Suppressor macrophage treated with lipopolysaccharide for 1 hour (primary cell): ENCODE data around the gene RYR1.
"Not testable (repeated sequence)": the region's sequence is repeated elsewhere in the genome, so short reads cannot be mapped to it uniquely, and the experiment has no call there.

ENCODE experiments used
- DNase-seq, 3 donors: peaks; one replicate each; pipeline ENCODE4 v3.0.0-alpha.2; 2020 to 2022

The RYR1 gene

DNA sequence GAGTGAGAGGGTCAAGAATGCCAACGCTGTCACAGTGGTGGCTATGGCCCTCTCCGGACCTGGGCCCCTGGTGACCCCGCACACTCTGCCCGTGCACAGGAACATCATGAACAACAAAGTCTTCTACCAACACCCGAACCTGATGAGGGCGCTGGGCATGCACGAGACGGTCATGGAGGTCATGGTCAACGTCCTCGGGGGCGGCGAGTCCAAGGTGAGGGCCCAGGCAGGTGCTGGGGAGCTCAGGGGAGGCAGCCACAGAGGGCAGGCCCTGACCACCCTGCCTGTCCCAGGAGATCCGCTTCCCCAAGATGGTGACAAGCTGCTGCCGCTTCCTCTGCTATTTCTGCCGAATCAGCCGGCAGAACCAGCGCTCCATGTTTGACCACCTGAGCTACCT lies 62.6 kb downstream of the RYR1 start:
- no peak for DNase-seq

DNA sequence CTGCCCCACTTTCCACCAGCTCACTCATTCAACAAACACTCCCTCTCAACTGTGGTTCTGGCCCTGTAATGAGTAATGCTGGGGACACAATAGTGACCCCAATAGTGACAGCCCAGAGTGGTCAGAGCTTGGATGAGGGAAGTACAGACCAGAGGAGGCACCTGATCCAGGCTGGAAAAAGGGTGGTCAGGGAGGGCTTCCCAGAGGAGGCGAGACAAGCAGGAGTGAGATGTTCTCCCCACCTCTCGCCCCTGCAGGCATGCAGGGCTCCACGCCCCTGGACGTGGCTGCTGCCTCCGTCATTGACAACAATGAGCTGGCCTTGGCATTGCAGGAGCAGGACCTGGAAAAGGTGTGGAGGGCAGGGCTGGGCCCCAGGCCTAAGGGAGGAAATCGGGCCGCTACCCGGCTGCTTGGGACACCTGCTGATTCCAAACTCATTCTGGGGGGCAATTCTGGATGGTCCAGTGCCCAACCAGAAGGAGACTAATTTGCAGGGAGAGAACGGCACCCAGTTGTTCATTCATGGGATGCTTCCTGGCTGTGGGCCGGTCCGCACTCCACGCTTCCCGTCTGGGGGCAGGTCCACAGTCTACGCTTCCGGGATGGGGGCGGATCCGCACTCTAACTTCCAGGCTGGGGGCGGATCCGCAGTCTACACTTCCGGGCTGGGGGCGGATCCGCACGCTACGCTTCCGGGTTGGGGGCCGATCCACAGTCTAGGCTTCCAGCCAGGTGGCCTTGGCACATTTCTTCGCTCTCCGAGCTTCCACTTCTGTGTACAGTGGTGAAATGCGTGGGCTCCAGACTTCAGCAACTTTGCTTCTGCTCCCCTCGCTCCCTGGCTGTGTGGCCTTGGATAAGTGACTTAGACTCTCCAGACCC lies 63.4 kb downstream of the RYR1 start:
- DNase-seq: no peak

DNA sequence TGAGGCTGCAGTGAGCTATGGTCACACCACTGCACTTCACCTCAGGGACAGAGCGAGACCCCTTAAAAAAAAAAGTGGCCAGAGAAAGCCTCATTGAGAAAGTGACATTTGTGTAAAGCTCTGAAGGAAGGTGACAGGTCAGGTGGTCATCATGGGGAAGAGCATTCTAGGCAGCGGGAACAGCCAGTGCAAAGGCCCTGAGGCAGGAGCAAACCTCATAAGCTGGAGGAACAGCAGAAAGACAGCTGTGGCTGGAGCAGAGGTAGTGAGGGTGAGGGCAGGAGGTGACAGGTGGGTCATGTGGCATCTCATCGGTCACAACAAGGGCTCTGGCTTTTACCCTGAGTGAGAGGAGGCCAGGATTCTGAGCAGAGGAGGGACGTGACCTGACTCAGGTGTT lies 64.4 kb downstream of the RYR1 start:
- no peak for DNase-seq

DNA sequence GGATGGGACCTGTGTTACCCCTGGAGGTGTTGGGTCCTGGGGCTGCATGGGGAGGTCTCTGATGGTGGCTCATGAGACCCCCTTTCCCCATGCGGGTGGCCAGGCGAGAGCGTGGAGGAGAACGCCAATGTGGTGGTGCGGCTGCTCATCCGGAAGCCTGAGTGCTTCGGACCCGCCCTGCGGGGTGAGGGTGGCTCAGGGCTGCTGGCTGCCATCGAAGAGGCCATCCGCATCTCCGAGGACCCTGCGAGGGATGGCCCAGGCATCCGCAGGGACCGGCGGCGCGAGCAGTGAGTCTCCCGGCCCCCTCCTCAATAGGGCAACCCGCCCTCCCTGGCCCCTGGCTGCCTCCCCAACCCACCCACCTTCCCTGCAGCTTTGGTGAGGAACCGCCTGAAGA lies 66.0 kb downstream of the RYR1 start:
- no peak for DNase-seq

DNA sequence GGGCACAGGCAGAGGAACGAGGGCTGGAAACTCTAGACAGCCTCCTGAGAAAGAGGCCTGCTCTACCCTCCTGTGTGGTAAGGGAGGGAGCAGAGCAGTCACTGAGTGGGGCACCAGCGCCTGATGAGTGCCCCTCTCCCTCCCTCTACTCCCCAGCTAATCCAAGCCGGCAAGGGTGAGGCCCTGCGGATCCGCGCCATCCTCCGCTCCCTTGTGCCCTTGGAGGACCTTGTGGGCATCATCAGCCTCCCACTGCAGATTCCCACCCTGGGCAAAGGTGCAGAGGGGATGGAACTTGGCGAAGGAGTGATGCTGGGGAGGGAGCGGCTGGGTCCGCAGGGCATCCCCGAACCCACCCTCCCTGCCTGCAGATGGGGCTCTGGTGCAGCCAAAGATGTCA lies 67.0 kb downstream of the RYR1 start:
- no peak for DNase-seq

DNA sequence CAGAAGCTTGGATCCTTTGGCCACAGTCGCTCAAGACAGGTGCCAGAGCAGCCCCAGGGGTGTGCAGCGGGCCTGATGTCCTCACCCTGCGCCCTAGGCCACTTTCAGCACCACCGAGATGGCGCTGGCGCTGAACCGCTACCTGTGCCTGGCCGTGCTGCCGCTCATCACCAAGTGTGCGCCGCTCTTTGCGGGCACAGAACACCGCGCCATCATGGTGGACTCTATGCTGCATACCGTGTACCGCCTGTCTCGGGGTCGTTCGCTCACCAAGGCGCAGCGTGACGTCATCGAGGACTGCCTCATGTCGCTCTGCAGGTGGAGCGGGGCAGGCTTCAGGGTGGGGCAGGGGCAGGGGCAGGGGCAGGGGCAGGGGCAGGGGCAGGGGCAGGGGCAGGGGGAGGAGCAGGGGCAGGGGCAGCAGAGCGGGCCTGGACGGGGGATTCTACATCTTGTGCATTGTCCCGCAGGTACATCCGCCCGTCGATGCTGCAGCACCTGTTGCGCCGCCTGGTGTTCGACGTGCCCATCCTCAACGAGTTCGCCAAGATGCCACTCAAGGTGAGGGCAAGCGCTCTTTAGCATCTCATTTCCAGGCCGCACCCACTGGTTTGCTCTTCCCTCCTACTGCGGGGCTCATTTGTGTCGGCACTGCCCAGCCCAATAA lies 69.1 kb downstream of the RYR1 start:
- DNase-seq: no peak

DNA sequence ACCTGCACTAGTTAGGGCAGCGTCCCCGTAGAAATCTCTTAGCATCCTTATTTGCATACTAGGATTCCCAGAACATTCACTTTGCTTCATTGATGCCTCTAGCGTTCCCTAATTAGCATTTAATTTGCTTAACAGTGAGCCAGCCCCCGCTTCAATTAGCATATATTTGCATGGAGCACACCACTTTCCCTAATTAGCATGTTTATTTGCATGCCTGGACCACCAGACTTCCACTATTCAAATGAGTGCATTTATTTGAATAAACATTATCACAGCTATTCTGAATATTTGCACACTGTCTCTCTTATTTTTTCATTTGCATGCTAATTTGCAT lies 69.6 kb downstream of the RYR1 start:
- no peak for DNase-seq

DNA sequence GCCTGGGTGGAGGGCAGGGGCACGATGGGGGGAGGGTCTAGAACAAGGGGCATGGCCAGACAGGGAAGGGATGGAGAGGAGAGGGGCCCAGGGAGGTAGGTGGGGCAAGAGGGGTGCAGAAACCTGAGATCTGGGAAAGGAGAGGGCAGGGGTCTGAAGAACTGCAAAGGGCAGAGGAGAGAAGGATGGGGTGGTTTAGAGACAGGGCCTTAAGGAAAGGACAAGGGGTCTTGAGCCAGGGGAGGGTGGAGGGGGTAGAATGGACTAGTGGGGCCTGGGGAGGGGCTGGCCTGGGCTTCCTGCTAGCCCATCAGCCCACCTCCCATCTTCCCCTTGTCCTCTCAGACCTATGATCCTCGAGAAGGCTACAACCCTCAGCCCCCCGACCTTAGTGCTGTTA lies 72.5 kb downstream of the RYR1 start:
- DNase-seq: no peak

DNA sequence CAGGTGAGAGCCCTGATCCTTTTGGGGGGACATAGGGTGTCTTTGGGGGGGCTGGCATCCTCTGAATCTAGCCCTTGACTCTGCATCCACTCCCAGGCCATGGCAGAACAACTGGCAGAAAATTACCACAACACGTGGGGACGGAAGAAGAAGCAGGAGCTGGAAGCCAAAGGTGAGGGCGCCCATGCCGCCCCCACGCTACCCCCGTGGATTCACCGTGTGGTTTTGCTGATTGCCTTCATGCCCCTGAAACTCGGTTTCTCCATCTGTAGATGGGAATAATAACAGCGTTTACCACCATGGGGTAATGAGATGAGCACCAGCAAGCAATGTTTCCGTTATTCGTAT lies 72.9 kb downstream of the RYR1 start:
- DNase-seq: no peak

DNA sequence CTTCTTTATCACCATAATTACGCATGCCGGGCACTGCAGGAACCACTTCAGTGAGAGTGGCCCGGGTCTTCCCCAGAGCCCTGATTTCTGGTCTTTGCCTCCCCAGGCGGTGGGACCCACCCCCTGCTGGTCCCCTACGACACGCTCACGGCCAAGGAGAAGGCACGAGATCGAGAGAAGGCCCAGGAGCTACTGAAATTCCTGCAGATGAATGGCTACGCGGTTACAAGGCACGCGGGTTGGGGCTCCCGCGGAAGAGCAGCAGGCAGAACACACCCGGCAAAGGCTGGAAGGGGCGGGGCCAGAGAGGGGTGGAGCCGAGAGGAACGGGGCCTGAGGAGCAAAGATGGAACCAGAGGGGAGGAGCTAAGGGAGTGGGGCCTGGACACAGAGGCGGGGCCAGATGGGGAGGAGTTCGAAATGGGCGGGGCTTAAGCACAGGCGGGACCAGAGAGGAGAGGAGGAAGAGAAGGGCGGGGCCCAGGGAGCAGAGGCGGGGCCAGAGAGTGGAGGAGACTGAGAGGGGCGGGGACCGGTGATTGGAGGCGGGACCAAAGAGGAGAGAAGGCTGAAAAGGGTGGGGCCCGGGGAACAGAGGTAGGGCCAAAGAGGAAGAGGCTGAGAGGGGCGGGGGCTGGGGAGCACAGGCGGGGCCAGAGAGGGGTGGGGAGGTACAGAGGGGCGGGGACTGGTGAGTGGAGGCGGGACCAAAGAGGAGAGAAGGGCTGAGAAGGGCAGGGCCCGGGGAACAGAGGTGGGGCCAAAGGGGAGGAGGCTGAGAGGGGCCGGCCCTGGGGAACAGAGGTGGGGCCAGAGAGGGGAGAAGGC lies 73.4 kb downstream of the RYR1 start:
- peak; percentile 83 to 96 (median 86) for DNase-seq

DNA sequence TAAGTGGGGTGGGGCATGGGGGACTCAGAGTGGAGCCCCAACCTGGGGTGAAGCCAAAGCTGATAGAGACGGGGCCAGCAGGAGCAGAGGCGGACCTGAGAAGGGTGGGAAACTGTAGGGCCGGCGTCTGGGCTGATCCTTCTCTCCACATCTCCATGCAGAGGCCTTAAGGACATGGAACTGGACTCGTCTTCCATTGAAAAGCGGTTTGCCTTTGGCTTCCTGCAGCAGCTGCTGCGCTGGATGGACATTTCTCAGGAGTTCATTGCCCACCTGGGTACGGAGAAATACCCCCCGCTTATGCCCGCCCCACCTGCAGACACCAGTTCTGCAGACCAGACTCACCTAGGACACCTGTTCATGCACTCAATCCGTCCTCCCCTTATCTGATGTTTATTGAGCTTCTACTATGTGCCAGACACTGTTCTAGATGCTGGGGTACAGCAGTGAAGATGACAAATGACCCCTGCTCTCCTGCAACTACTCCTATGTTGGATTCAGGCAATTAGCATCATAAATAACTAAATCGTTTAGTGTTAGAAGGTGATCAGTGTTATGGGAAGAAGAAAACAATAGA lies 74.1 kb downstream of the RYR1 start:
- DNase-seq: no peak

DNA sequence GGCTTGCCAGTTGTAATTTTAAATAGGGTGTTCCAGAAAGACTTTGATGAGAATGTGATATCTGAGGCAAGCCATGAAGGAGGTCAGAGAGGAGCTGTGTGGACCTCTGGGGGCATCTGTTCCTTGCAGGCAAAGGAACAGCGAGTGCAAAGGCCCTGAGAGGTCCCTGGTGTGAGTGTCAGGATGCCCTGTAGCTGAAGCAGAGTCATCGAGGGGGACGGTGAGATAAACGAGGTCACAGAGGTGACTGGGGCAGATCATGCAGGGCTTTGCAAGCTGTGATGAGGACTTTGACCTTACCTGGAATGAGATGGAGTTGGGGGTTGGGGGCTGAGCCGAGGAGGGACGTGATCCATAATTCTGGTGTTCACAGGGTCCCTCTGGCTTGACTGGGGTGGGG lies 75.0 kb downstream of the RYR1 start:
- DNase-seq: no peak

DNA sequence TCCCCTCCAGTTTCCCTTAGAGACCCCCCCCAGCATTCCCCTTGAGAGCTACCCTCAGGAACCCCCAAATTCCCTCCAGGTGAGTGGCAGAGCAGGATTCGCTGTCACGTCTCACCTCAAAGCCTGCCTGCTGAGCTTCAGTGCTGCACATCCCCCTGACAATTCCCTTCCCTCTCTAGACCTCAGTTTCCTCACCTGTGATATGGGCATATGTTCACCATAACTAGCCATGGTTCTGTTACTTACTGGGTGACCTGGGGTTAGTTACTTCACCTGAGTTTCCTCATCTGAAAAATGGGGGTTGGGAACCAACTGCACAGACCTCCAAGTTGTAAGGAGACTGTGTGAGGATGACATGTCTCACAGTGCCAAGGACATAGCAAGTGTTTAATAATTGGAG lies 75.5 kb downstream of the RYR1 start:
- no peak for DNase-seq

DNA sequence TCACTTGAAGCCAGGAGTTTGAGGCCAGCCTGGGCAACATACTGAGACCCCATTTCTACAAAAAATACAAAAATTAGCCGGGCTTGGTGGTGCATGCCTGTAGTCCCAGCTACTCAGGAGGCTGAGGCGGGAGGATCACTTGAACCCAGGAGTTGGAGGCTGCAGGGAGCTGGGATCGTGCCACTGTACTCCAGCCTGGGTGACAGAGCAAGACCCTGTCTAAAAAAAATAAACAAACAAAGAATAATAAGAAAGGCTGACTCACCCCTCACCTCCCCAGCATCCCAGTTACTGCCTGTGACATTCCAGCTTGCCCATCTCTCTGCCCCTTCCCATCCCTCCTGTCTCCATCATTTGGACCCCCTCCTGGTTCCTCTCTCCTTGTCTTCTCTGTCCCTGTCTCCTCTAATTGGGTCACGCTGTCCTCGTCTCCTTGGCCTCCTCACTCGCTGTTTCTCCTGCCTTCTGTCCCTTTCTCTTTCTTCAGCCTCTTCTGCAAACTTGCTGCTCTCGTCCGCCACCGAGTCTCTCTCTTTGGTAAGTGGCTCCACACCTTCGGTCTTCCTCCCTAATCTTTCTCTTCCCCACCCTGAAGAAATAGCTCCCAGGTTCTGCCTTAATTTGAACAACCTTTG lies 77.7 kb downstream of the RYR1 start:
- no peak for DNase-seq

DNA sequence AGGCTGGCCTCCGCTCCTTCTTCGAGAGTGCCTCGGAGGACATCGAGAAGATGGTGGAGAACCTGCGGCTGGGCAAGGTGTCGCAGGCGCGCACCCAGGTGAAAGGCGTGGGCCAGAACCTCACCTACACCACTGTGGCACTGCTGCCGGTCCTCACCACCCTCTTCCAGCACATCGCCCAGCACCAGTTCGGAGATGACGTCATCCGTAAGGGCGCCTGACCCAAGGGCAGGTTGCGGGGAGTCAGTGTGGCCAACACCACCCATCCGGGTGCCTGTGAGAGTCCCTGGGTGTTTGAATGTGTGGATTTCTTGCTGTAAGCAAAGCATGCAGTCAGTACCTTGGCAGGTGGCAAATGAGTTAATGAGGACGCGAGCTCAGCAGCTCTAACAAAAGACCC lies 78.8 kb downstream of the RYR1 start:
- DNase-seq: no peak

DNA sequence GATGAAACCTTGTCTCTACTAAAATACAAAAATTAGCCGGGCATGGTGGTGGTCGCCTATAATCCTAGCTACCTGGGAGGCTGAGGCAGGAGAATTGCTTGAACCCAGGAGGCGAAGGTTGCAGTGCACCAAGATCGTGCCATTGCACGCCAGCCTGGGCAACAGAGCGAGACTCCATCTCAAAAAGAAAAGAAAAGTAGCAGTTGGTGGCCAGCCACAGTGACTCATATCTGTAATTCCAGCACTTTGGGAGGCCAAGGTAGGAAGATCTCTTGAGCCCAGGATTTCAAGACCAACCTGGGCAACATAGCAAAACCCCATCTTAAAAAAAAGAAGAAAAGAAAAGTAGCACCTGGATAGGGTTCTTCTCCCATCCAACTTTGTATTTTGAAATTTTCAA lies 79.7 kb downstream of the RYR1 start:
- DNase-seq: not testable (repeated sequence)

DNA sequence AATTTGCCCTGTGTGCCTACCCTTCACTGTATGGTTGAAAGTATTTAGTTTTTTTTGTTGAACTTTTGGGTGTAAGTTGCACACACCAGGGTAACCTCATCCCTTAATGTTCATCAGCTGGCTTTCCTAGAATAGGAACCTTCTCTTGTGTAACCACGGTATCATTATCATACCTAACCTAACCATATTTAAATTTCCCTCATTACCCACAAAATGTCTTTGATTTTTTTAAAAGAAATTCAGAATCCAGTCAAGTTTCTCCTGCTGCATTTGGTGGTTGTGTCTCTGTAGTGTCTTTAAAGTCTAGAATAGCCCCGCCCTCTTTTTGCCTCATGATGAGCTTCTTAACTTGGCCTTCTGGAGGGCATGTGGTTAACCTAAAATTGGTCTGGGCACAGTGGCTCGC lies 80.3 kb downstream of the RYR1 start:
- no peak for DNase-seq

DNA sequence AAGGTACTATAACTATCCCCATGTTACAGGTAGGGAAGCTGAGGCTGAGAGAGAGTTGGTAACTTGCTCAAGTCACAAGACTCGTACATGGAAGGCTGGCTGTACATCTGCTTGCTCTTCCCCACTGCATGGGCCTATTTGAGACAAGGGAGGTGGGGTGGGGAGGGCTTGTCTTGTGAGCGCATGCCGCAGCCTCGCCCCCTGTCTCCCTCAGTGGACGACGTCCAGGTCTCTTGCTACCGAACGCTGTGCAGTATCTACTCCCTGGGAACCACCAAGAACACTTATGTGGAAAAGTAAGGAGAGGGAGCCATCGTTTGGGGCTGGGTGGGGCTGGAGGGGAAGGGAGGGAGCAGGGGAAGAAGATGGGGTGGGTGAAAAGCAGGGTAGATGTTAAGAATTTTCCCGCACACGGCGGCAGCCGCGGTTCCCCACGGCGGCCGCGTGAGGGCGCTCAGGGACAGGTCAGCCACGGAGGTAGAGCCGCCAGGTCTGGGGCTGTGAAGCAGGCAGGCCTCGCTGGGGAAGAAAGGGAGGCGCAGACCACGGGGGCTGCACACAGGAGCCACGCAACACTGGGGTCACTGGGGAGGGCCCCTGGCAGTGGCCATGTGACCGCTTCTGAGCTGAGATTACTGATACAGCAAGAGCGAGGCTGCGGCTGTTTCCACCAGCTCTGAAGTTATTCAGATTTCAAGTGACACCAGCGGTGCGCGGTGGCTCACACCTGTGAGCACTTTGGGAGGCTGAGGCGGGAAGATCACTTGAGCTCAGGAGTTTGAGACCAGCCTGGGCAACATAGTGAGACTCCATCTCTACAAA lies 81.5 kb downstream of the RYR1 start:
- peak; percentile 56 to 76 (median 65) for DNase-seq

DNA sequence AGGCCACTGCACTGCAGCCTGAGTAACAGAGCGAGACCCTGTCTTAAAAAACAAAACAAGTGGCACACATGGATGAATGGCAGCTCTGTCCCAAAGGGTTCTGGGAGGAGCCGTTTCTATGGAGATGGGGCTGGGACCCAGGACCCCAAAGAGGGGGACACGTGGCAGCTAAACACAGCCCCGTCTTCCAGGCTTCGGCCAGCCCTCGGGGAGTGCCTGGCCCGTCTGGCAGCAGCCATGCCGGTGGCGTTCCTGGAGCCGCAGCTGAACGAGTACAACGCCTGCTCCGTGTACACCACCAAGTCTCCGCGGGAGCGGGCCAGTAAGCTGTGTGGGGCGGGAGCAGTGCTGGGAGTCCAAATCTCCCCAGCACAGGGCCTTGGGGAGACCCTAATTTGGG lies 82.4 kb downstream of the RYR1 start:
- DNase-seq: no peak

DNA sequence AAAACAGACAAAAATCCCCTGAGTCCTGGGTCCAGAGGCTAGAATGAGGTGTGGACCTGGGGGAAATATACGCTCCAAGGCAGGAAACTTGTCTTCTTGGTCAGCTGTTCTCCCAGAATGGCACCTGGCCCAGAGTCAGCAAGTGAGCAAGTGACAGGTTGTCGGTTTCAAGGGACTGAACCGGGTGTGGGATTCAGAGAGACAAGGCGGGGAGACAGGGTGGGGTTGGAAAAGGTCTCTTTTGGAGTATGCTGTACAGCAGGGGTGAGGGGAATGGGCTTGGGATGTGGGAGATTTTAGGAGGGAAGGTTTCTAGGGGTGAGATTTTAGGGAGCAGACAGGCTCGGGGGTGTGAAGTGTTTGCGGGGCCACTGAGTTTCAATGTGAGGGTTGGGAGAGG lies 83.3 kb downstream of the RYR1 start:
- no peak for DNase-seq

DNA sequence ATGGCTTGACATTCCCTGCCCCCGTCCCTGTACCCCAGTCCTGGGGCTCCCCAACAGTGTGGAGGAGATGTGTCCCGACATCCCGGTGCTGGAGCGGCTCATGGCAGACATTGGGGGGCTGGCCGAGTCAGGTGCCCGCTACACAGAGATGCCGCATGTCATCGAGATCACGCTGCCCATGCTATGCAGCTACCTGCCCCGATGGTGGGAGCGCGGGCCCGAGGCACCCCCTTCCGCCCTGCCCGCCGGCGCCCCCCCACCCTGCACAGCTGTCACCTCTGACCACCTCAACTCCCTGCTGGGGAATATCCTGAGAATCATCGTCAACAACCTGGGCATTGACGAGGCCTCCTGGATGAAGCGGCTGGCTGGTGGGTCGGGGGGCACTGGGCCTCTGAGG lies 83.8 kb downstream of the RYR1 start:
- no peak for DNase-seq

DNA sequence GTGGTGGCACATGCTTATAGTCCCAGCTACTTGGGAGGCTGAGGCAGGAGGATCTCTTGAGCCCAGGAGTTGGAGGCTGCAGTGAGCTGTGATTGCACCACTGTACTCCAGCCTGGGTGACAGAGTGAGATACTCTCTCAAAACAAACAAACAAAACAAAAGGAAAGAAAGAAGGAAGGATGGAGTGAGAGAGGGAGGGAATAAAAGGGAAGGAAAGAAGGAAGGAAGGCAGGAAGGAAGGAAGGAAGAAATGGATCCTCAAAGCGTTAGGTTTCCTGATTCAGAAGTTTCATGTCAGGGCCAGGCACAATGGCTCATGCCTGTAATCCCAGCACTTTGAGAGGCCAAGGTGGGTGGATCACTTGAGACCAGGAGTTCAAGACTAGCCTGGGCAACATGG lies 84.5 kb downstream of the RYR1 start:
- DNase-seq: not testable (repeated sequence)
